ENCODE results near the gene ZC3H7B. TPM values are rescaled to one million over a fixed set of nuclear protein-coding genes. Genes with fewer than 3 reads are reported as not detected.
A peak's percentile ranks its signal among the peaks of the same experiment; 100 is the strongest.
"Not testable (repeated sequence)": the region's sequence is repeated elsewhere in the genome, so short reads cannot be mapped to it uniquely, and the experiment has no call there.

Gene ZC3H7B
- total and polyA plus RNA-seq, 9 donors: 25.6 to 55.0 (median 42.2) TPM

DNA sequence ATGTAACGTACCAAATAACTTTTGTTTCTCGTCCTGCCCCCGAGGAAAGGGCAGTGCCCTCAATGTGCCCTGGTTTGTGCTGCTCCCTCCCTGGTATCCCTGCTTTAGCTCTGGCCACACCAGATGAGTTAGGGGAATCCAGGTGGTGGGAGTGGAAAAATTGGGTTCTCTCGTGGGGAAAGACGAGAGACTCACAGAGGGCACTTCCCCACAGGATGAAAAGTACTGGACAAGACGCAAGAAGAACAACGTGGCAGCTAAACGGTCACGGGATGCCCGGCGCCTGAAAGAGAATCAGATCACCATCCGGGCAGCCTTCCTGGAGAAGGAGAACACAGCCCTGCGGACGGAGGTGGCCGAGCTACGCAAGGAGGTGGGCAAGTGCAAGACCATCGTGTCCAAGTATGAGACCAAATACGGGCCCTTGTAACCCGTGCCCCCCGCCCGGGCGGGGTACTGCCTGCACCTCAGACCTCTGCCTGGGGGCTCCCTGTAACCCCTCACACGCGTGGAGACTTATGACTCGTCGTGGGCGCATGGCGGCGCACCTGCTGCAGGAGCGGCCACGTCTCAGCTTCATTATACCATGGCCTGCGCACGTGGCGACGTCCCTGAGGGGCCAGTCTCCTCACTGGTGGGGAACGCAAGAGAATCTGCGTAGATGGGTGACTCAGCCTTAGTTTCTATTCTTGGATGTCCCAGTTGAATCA lies 94.4 kb downstream of the ZC3H7B start:
- Histone ChIP-seq H3K27ac (ENCODE audit: low read length) (no peak overlapping the region), H3K4me3 (ENCODE audit: low read length) (no peak overlapping the region), H3K36me3 (ENCODE audit: control insufficient read depth, insufficient read depth, low read length) (peaks cover 61% of the 10 kb centered on the region), H3K4me1 (ENCODE audit: control insufficient read depth, insufficient read depth, low read length) (peaks cover 11% of the 10 kb centered on the region), H3K27me3 (ENCODE audit: control insufficient read depth, insufficient read depth, low read length) (no peaks in the 10 kb centered on the region), H3K9me3 (replicated peaks; ENCODE audit: control insufficient read depth, low read depth, low read length) (no peaks in the 10 kb centered on the region)
- 93% methylated on average over 37 of the region's 37 CpGs for WGBS (ENCODE audit: insufficient coverage)
- no peak for DNase-seq

DNA sequence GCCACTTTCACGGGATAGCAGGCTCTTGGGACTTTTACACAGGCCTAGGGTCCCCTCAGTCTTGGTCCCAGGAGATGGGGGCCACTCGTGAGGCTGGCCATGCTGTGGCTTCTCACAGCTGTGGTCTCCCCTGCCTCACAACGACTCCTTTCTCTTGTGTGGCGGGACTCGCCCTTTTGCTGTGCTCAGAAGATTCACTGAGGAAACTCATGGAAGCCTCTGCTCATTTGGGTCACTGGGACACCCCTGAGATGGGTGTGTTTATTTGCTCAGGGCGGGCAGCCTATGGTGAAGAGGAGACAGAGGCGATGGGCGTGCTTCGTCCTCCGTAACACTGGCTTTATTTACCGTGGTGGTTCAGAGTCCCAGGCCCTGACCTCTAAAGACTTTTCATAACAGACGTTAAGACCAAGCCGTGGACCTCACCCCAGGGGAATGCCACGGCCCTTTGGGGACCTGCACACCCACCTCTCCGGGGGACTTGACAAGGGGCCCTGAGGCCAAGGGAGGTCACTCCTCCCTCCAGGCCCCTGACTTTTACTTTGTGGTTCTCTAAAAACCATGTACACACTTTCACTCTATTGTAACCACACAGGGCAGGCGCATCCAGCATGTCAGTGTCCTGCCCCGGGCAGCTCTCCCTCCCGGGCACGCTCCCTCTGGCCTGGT lies 96.0 kb downstream of the ZC3H7B start:
- Histone ChIP-seq H3K4me3 (ENCODE audit: low read length) (no peak overlapping the region), H3K4me1 (ENCODE audit: control insufficient read depth, insufficient read depth, low read length) (peaks cover 23% of the 10 kb centered on the region), H3K9me3 (replicated peaks; ENCODE audit: control insufficient read depth, low read depth, low read length) (no peaks in the 10 kb centered on the region), H3K27ac (ENCODE audit: low read length) (no peak overlapping the region), H3K27me3 (ENCODE audit: control insufficient read depth, insufficient read depth, low read length) (no peaks in the 10 kb centered on the region), H3K36me3 (ENCODE audit: control insufficient read depth, insufficient read depth, low read length) (peaks cover 55% of the 10 kb centered on the region)
- DNase-seq: no peak
- 80% methylated on average over 12 of the region's 19 CpGs for WGBS (ENCODE audit: insufficient coverage)

DNA sequence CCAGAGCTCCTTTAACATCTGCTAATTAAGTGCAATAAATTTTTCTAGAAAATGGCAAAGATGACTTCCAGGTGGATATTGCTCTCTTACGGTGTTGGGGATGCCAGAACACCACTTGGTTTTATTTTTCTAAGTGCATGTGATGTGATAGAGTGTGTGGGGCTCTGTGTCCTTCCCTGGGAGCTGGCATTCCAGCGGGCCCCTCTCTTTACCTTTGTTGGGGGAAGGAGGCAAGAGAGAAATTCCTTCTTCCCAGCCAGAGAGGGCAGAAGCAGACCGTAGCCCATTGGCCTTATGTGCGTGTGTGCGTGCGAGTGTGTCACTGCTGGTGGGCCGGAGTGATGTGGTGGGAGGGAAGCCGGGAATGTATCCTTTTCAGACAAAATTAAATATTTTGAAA lies 97.6 kb downstream of the ZC3H7B start:
- Histone ChIP-seq H3K27me3 (ENCODE audit: control insufficient read depth, insufficient read depth, low read length) (no peaks in the 10 kb centered on the region), H3K4me1 (ENCODE audit: control insufficient read depth, insufficient read depth, low read length) (peaks cover 28% of the 10 kb centered on the region), H3K9me3 (replicated peaks; ENCODE audit: control insufficient read depth, low read depth, low read length) (no peaks in the 10 kb centered on the region), H3K36me3 (ENCODE audit: control insufficient read depth, insufficient read depth, low read length) (peaks cover 53% of the 10 kb centered on the region), H3K27ac (ENCODE audit: low read length) (no peak overlapping the region), H3K4me3 (ENCODE audit: low read length) (no peak overlapping the region)
- WGBS (ENCODE audit: insufficient coverage): 39% methylated on average over 2 of the region's 8 CpGs
- DNase-seq: no peak

DNA sequence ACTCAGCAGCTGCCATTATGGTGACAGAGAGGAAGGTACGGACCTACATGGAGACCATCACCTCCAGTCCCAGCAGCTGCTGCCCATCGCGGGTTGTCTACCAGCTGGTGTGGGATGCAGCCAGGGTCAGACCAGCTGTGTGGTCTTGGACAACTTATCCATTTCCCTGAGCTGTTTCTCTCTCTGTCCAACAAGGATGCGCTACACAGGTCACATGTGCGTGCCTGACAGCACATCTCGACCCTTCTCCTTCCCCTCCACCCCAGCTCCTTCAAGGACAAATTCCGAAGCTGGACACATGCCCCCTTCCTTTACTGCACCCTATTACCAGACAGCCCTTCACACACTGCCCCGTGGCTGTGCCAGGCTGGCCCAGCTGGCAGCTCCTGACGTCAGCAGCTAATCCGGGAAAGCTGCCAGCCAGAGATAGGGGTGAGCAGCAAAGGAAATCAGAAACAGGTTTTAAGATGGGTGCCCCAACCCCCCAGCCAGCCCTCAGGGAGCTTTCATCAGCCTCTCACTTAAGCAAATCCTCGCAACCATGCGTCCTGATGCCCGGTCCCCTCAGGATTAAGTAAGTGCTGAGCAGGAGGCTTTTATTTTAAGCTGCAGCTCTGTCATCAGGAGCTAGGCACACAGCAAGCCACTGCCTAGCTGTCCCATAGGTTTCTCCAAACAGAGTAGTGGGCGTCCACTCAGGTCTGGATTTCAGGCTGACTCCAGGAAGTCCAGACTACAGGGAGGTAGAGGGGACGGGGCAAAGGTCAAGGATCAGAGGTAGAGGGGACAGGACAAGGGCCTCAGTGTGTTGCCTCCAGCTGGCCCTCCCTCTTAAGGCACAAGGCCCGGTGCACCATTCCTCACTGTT lies 100.7 kb downstream of the ZC3H7B start:
- H3K4me1 ChIP-seq (ENCODE audit: control insufficient read depth, insufficient read depth, low read length): peaks cover 30% of the 10 kb centered on the region
- H3K27me3 ChIP-seq (ENCODE audit: control insufficient read depth, insufficient read depth, low read length): no peaks in the 10 kb centered on the region
- peak; percentile 74 for DNase-seq
- no peak overlapping the region for H3K4me3 ChIP-seq (ENCODE audit: low read length)
- peaks cover 22% of the 10 kb centered on the region for H3K36me3 ChIP-seq (ENCODE audit: control insufficient read depth, insufficient read depth, low read length)
- peak overlapping the region; percentile 83 for H3K27ac ChIP-seq (ENCODE audit: low read length)
- no peaks in the 10 kb centered on the region for H3K9me3 ChIP-seq (replicated peaks; ENCODE audit: control insufficient read depth, low read depth, low read length)
- WGBS (ENCODE audit: insufficient coverage): 55% methylated on average over 9 of the region's 16 CpGs

DNA sequence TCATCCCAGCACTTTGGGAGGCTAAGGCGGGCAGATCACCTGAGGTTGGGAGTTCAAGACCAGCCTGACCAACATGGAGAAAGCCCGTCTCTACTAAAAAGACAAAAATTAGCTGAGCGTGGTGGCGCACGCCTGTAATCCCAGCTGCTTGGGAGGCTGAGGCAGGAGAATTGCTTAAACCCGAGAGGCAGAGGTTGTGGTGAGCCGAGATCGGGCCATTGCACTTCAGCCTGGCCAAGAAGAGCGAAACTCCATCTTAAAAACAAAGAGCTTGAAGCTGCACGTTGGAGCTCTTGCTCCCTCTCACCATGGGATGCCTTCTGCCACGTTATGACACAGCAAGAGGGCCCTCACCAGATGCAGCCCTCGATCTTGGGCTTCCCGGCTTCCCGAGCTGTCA lies 101.5 kb downstream of the ZC3H7B start:
- 91% methylated on average over 14 of the region's 14 CpGs for WGBS (ENCODE audit: insufficient coverage)
- Histone ChIP-seq H3K36me3 (ENCODE audit: control insufficient read depth, insufficient read depth, low read length) (peaks cover 14% of the 10 kb centered on the region), H3K27ac (ENCODE audit: low read length) (peak overlapping the region; percentile 83), H3K4me1 (ENCODE audit: control insufficient read depth, insufficient read depth, low read length) (peaks cover 30% of the 10 kb centered on the region)
- not testable (repeated sequence) for H3K9me3 ChIP-seq (replicated peaks; ENCODE audit: control insufficient read depth, low read depth, low read length); DNase-seq; H3K4me3 ChIP-seq (ENCODE audit: low read length); H3K27me3 ChIP-seq (ENCODE audit: control insufficient read depth, insufficient read depth, low read length)

DNA sequence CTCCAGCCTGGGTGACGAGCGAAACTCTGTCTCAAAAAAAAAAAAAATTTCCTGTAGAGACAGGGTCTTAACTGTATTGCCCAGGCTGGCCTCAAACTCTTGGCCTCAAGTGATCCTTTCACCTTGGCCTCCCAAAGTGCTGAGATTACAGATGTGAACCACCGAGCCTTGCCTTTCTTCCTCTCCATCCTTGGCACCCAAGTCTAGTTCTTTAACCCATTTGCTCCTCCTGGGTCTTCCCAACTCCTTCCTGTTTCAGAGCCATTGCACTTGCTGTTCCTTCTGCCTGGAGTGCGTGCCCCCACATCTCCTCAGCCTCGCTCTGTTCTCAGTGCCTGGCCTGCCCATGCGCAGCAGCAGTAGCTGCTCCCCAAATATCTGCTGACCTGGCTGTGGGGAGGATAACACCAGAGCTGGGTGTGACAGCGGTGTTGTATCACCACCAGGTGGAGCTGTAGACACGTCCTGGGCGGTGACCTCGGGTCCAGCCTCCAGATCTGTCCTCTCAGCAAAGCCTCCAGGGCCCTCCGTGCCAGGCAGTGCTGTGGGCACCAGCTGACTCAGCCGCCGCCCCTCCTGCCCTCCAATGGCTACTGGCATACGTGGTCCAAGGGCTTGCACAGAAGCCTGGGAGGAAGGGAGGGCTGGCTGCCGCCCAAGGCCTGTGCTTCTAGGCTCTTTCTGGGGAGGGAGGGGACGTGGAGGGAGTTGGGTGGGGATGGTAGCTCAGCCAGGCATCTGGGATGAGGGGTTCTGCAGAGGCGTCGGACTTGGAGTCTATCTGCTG lies 102.4 kb downstream of the ZC3H7B start:
- peak; percentile 89 for DNase-seq
- no peak overlapping the region for H3K27ac ChIP-seq (ENCODE audit: low read length)
- 25% methylated on average over 10 of the region's 18 CpGs for WGBS (ENCODE audit: insufficient coverage)
- peaks cover 6% of the 10 kb centered on the region for H3K36me3 ChIP-seq (ENCODE audit: control insufficient read depth, insufficient read depth, low read length)
- H3K4me3 ChIP-seq (ENCODE audit: low read length): no peak overlapping the region
- H3K27me3 ChIP-seq (ENCODE audit: control insufficient read depth, insufficient read depth, low read length): no peaks in the 10 kb centered on the region
- H3K4me1 ChIP-seq (ENCODE audit: control insufficient read depth, insufficient read depth, low read length): peaks cover 30% of the 10 kb centered on the region
- no peaks in the 10 kb centered on the region for H3K9me3 ChIP-seq (replicated peaks; ENCODE audit: control insufficient read depth, low read depth, low read length)

DNA sequence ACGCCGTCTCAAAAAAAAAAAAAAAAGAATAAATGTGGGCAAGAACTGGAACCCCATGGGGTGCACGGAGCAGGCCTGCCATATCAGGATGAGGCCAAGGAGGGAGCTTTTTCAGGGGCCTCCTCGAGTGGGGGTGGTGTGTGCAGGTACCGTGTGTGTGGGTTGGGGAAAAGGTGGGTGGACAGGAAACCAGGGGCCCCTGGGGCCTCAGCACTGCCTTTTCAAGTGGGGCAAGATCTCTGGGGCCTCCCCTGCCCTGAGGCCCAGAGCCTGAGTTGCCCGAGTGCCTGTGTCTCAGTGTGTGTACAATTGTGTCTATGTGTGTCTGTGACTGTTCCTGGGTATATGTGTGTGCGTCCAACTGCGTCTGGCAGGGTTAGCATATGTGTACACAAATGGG lies 104.3 kb downstream of the ZC3H7B start:
- H3K27ac ChIP-seq (ENCODE audit: low read length): no peak overlapping the region
- H3K4me1 ChIP-seq (ENCODE audit: control insufficient read depth, insufficient read depth, low read length): peaks cover 30% of the 10 kb centered on the region
- H3K36me3 ChIP-seq (ENCODE audit: control insufficient read depth, insufficient read depth, low read length): no peaks in the 10 kb centered on the region
- WGBS (ENCODE audit: insufficient coverage): 100% methylated on average over 1 of the region's 8 CpGs
- no peaks in the 10 kb centered on the region for H3K27me3 ChIP-seq (ENCODE audit: control insufficient read depth, insufficient read depth, low read length)
- no peak overlapping the region for H3K4me3 ChIP-seq (ENCODE audit: low read length)
- DNase-seq: no peak
- H3K9me3 ChIP-seq (replicated peaks; ENCODE audit: control insufficient read depth, low read depth, low read length): no peaks in the 10 kb centered on the region

DNA sequence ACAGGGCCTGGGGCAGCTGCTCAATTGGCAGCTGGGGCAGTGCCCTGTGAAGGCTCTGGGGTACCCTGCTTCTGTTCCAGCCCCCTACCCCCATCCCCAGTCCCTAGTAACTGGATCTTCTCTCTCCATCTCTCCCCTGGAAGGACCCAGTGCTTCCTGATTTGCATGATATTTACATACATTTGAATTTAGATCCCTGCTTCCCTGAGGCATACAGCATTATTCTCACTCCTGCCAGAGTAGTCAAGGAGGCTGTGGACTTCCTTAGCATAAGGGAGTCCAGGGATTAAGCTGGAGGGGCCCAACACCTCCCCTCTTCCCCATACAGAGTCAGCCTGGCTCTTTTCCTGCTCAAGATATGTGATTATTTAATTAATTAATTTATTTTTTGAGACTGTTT lies 105.1 kb downstream of the ZC3H7B start:
- Histone ChIP-seq H3K27me3 (ENCODE audit: control insufficient read depth, insufficient read depth, low read length) (no peaks in the 10 kb centered on the region), H3K27ac (ENCODE audit: low read length) (no peak overlapping the region), H3K9me3 (replicated peaks; ENCODE audit: control insufficient read depth, low read depth, low read length) (no peaks in the 10 kb centered on the region), H3K36me3 (ENCODE audit: control insufficient read depth, insufficient read depth, low read length) (no peaks in the 10 kb centered on the region), H3K4me1 (ENCODE audit: control insufficient read depth, insufficient read depth, low read length) (peaks cover 28% of the 10 kb centered on the region), H3K4me3 (ENCODE audit: low read length) (no peak overlapping the region)
- no peak for DNase-seq

DNA sequence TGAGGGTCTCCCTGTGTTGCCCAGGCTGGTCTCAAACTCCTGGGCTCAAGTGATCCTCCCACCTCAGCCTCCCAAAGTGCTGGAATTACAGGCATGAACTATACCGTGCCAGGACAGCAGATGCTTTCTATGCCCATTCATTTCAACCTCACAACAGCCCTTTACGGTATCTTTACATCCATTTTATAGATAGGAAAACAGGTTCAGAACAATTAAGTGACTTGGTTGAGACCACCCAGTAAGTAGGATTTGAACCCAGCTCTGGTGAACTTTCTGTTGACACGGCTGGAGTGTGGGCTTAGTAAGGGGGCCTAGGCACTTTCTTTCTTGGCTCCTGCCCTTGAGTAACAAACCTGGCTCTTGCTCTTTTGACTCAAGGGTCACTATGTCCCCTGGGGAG lies 106.1 kb downstream of the ZC3H7B start:
- H3K4me3 ChIP-seq (ENCODE audit: low read length): no peak overlapping the region

More for the DNA sequence above, 106.1 kb downstream of the ZC3H7B start:
- Histone ChIP-seq H3K9me3 (replicated peaks; ENCODE audit: control insufficient read depth, low read depth, low read length) (no peaks in the 10 kb centered on the region), H3K4me1 (ENCODE audit: control insufficient read depth, insufficient read depth, low read length) (peaks cover 24% of the 10 kb centered on the region), H3K27me3 (ENCODE audit: control insufficient read depth, insufficient read depth, low read length) (no peaks in the 10 kb centered on the region), H3K36me3 (ENCODE audit: control insufficient read depth, insufficient read depth, low read length) (no peaks in the 10 kb centered on the region), H3K27ac (ENCODE audit: low read length) (no peak overlapping the region)
- WGBS (ENCODE audit: insufficient coverage): 83% methylated on average over 1 of the region's 3 CpGs
- no peak for DNase-seq
